ENCODE results near the gene SIRT7.
"Not testable (repeated sequence)": the region's sequence is repeated elsewhere in the genome, so short reads cannot be mapped to it uniquely, and the experiment has no call there.

SIRT7 gene

GRCh38 chr17:81918832-81919545 is 1.0 kb upstream of the SIRT7 start:
- DNase-seq, result no peak

GRCh38 chr17:81918333-81918669 is 325 bp upstream of the SIRT7 start:
- DNase-seq, result not testable (repeated sequence)

- DNase-seq, result no peak
These were observed 1.6 kb downstream of the SIRT7 start for GRCh38 chr17:81916234-81917001.

- no peak for DNase-seq
These were observed 2.6 kb downstream of the SIRT7 start for GRCh38 chr17:81915331-81915730.

GRCh38 chr17:81914103-81914850 is 3.7 kb downstream of the SIRT7 start:
- no peak for DNase-seq

GRCh38 chr17:81913394-81914102 is 4.4 kb downstream of the SIRT7 start:
- no peak for DNase-seq

GRCh38 chr17:81912441-81913309 is 5.3 kb downstream of the SIRT7 start:
- DNase-seq, result no peak

- DNase-seq, result no peak
These were observed 6.0 kb downstream of the SIRT7 start for GRCh38 chr17:81911969-81912368.

GRCh38 chr17:81911277-81911961 is 6.6 kb downstream of the SIRT7 start, which contains the start of gene PCYT2:
TSS of gene PCYT2 (minus strand) at chr17:81911399. CDS start at chr17:81911355, 44 bp downstream.
- DNase-seq, result peak; percentile 98

- DNase-seq, result peak; percentile 36
These were observed 7.1 kb downstream of the SIRT7 start for GRCh38 chr17:81910840-81911276.

- DNase-seq, result no peak
These were observed 7.8 kb downstream of the SIRT7 start for GRCh38 chr17:81909966-81910839.

GRCh38 chr17:81909231-81909630 is 8.7 kb downstream of the SIRT7 start:
- no peak for DNase-seq

GRCh38 chr17:81908793-81909192 is 9.2 kb downstream of the SIRT7 start:
- DNase-seq, result no peak

GRCh38 chr17:81907219-81908145 is 10.5 kb downstream of the SIRT7 start:
- DNase-seq, result no peak

- DNase-seq, result no peak
These were observed 11.3 kb downstream of the SIRT7 start for GRCh38 chr17:81906476-81907218.

- DNase-seq, result no peak
These were observed 12.0 kb downstream of the SIRT7 start for GRCh38 chr17:81905993-81906392.

GRCh38 chr17:81905424-81905875 is 12.5 kb downstream of the SIRT7 start:
- DNase-seq, result no peak
